ENCODE measurements around the gene CDHR2. TPM values are rescaled to one million over a fixed set of nuclear protein-coding genes. Genes with fewer than 3 reads are reported as not detected.

The CDHR2 gene
- total and polyA plus RNA-seq, 2 donors (not counting 3 experiments of a cell fraction or from before 2014, with no cell fraction given) = not detected

- Histone ChIP-seq H3K27me3 (ENCODE audit: control insufficient read depth in 2 of 2, insufficient read depth in 2 of 2, low read length in 2 of 2) (no peaks in the 10 kb centered on the region), H3K4me1 (ENCODE audit: control insufficient read depth, extremely low read depth, insufficient read depth, low read length) (peaks cover 55% of the 10 kb centered on the region), H3K9me1 (replicated peaks; ENCODE audit: control insufficient read depth, extremely low read depth, insufficient read depth, low read length) (no peaks in the 10 kb centered on the region), H3K9me3 (replicated peaks; ENCODE audit: control insufficient read depth, insufficient read depth, low read length) (no peaks in the 10 kb centered on the region), H3K4me2 (ENCODE audit: insufficient read depth, low read length) (no peak overlapping the region), H3K36me3 (ENCODE audit: control insufficient read depth in 2 of 2, extremely low read depth in 1 of 2, insufficient read depth in 2 of 2, low read length in 2 of 2) (peaks cover 0 to 1% of the 10 kb centered on the region in 2 experiments), H3K9ac (replicated peaks; ENCODE audit: extremely low read depth, insufficient read depth, low read length) (no peak overlapping the region), H3K27ac (ENCODE audit: insufficient read depth, low read depth, low read length) (no peak overlapping the region), H3K4me3 (replicated peaks in 1 of 3; ENCODE audit: insufficient read depth in 1 of 3, low read depth in 1 of 3, low read length in 3 of 3) (no peak overlapping the region), H4K20me1 (replicated peaks; ENCODE audit: control insufficient read depth, extremely low read depth, insufficient read depth, low read length) (no peaks in the 10 kb centered on the region), H3K79me2 (ENCODE audit: control insufficient read depth, insufficient read depth, low read length) (peaks cover 24% of the 10 kb centered on the region), H2AFZ (ENCODE audit: low read depth, low read length) (no peak overlapping the region)
- intact Hi-C loops (cut with micrococcal nuclease) = loop anchor here (10.0 kb wide), 2 partner anchors 456 to 956 kb away; partner anchors contain the start of gene PDLIM7
- FAIRE-seq (no peak), DNase-seq (ENCODE audit: low read depth, low spot score) (peak; percentile 27)
- dilution Hi-C loops (cut with MboI; ENCODE audit: extremely low pct_ligation_motif_present, low sequenced_read_pairs) = no loop called here
- TF ChIP-seq MYC (IDR thresholded peaks at IDR 0.05; ENCODE audit: low read depth, low read length) (no peak), JUN (IDR thresholded peaks at IDR 0.05; ENCODE audit: borderline replicate concordance, insufficient read depth, insufficient read length, low read depth) (no peak), MAX (IDR thresholded peaks at IDR 0.05; ENCODE audit: insufficient read depth, insufficient read length) (no peak), CTCF (IDR thresholded peaks at IDR 0.05; ENCODE audit: extremely low read depth in 1 of 2, insufficient read depth in 1 of 2, low read depth in 1 of 2, low read length in 2 of 2) (no peak), POLR2A (IDR thresholded peaks at IDR 0.05; ENCODE audit: low read depth, low read length) (no peak), POLR2AphosphoS5 (IDR thresholded peaks at IDR 0.05; ENCODE audit: insufficient read depth, low read depth, low read length) (no peak), GATA2 (IDR thresholded peaks at IDR 0.05; ENCODE audit: insufficient read depth, insufficient read length, low read depth, low read length) (no peak), FOS (IDR thresholded peaks at IDR 0.05; ENCODE audit: borderline replicate concordance, insufficient read depth, low read length) (no peak), EZH2 (IDR thresholded peaks at IDR 0.05; ENCODE audit: borderline replicate concordance, low read depth, low read length, severe bottlenecking) (no peak)
- ChIA-PET POLR2A (no interaction called here), CTCF (interaction anchor here (0.6 to 5.0 kb wide), 5 partner anchors 35 to 133 kb away, joined by 3 to 27 read pairs (median 6); partner anchors contain the start of genes CLTB and FAF2)
- no TSS peak for BruUV-seq (replicated peaks)
Observed at GRCh38 chr5:176538989-176539384, 10.2 kb upstream of the CDHR2 start.

Measured in endothelial cell of umbilical vein (primary cell).